GM18951 (cell line): ENCODE measurements around the gene ZC3H18.

Source experiments
- POLR2A ChIP-seq: IDR thresholded peaks from 4 replicates; pipeline ENCODE4 v1.6.1; 2011; ENCODE audit warnings: mild to moderate bottlenecking; ENCODE audit not compliant: insufficient read length, insufficient read depth; ENCODE audit errors: extremely low read depth
- in situ Hi-C: fragments of 300-500 bp; cut with MboI; formaldehyde crosslinking; loops from one replicate; pipeline ENCODE4 v1.12.0; 2022; ENCODE audit warnings: low sequenced_read_pairs, mixed read lengths, inconsistent platforms; ENCODE audit not compliant: unreplicated experiment

Gene ZC3H18

GRCh38 chr16:88584676-88585075 lies 14.5 kb downstream of the ZC3H18 start:
- in situ Hi-C loops, result no loop called here
- no peak for TF ChIP-seq POLR2A

GRCh38 chr16:88585269-88585668 lies 15.1 kb downstream of the ZC3H18 start:
- in situ Hi-C loops, result no loop called here
- no peak for TF ChIP-seq POLR2A

GRCh38 chr16:88585927-88586581 lies 15.9 kb downstream of the ZC3H18 start:
- no peak for TF ChIP-seq POLR2A
- in situ Hi-C loops, result no loop called here

GRCh38 chr16:88588148-88588547 lies 17.9 kb downstream of the ZC3H18 start:
- no peak for TF ChIP-seq POLR2A
- in situ Hi-C loops, result no loop called here

GRCh38 chr16:88588754-88589153 lies 18.6 kb downstream of the ZC3H18 start:
- TF ChIP-seq POLR2A, result no peak
- in situ Hi-C loops, result no loop called here

- in situ Hi-C loops, result no loop called here
- TF ChIP-seq POLR2A, result no peak
Measured at GRCh38 chr16:88589441-88589840, 19.2 kb downstream of the ZC3H18 start.

- in situ Hi-C loops, result no loop called here
- TF ChIP-seq POLR2A, result no peak
Measured at GRCh38 chr16:88591577-88592021, 21.4 kb downstream of the ZC3H18 start.

- no peak for TF ChIP-seq POLR2A
- in situ Hi-C loops, result no loop called here
Measured at GRCh38 chr16:88593061-88593460, 22.9 kb downstream of the ZC3H18 start.

GRCh38 chr16:88593489-88593888 lies 23.3 kb downstream of the ZC3H18 start:
- in situ Hi-C loops, result no loop called here
- no peak for TF ChIP-seq POLR2A

- in situ Hi-C loops, result no loop called here
Measured at GRCh38 chr16:88593910-88594309, 23.7 kb downstream of the ZC3H18 start.

GRCh38 chr16:88595101-88595500 lies 24.9 kb downstream of the ZC3H18 start:
- in situ Hi-C loops, result no loop called here
- TF ChIP-seq POLR2A, result no peak

More at GRCh38 chr16:88593910-88594309, 23.7 kb downstream of the ZC3H18 start:
- no peak for TF ChIP-seq POLR2A

GRCh38 chr16:88595921-88596320 lies 25.7 kb downstream of the ZC3H18 start:
- no peak for TF ChIP-seq POLR2A
- in situ Hi-C loops, result no loop called here

- in situ Hi-C loops, result no loop called here
Measured at GRCh38 chr16:88596483-88596882, 26.3 kb downstream of the ZC3H18 start.

GRCh38 chr16:88597856-88598491 lies 27.8 kb downstream of the ZC3H18 start:
- in situ Hi-C loops, result no loop called here
- no peak for TF ChIP-seq POLR2A

More at GRCh38 chr16:88596483-88596882, 26.3 kb downstream of the ZC3H18 start:
- no peak for TF ChIP-seq POLR2A
